DMS53 (cell line): ENCODE data around the gene TRANK1.
"Not testable (repeated sequence)": the region's sequence is repeated elsewhere in the genome, so short reads cannot be mapped to it uniquely, and the experiment has no call there.

ENCODE experiments used
- DNase-seq: peaks from one replicate; lab custom pipeline; 2025; lab: John Stamatoyannopoulos, UW

The TRANK1 gene

DNA sequence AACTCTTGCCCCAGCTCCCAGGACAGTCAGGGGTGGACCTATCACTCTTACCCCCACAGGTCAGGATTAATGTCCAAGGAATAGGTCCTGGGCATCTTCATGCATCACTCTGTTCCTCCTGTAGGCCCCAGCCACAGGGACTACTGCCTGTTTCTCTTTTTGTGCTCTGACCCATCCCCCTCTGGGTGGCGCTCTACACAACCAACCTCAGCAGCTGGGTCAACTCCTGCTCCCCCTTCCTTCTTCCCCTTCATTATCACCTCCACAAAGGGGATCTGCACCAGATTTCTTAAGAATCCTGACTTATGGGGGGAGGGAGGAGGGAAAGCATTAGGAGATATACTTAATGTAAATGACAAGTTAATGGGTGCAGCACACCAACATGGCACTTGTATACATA lies 12.2 kb upstream of the TRANK1 start:
- no peak for DNase-seq

GRCh38 chr3:36956155-36956554 lies 11.3 kb upstream of the TRANK1 start:
- DNase-seq = no peak

- no peak for DNase-seq
These were observed 9.7 kb upstream of the TRANK1 start for GRCh38 chr3:36954452-36955134.

DNA sequence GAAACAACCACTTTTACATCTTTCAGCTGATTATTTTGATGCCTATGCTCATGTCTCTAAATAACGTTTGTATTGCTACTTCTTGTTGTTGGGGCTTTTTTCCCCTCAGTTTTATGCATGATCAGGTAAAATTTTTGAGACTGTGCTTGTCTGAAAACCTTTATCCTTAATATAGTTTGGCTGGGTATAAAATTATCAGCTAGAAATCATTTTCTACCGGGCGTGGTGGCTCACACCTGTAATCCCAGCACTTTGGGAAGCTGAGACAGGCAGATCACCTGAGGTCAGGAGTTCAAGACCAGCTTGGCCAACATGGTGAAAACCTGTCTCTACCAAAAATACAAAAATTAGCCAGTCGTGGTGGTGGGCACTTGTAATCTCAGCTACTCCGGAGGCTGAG lies 3.0 kb upstream of the TRANK1 start:
- not testable (repeated sequence) for DNase-seq

DNA sequence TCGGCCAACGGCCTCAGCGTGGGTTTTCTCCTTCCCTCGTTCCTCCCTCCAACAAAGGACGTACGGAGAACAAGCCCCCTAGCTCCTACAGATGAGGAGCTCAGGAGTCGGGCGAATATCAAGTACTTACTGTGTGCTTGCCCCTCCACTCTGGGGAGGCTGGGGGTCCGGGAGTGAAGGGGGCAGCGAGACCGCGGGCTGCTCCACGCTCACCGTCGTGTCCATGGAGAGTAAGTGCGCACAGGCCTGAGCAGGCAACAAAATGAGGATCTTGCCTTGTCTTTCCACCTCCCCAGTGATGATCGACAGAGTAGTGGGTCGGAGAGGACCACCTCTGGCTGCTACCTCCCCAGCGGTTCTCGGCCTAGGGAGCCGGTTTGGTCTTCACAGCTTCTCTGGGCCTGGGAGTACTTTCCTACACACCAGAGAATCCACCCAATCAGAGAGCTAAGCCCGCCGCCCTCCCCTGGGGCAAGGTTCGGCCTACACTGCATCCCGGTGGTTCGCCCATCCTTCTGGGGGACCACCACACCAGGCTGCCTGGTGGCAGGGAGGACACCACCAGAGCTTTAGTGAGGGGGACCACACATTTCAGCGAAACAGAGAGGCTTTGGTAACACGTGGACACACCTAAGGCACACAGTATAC lies 603 bp upstream of the TRANK1 start:
- no peak for DNase-seq

DNA sequence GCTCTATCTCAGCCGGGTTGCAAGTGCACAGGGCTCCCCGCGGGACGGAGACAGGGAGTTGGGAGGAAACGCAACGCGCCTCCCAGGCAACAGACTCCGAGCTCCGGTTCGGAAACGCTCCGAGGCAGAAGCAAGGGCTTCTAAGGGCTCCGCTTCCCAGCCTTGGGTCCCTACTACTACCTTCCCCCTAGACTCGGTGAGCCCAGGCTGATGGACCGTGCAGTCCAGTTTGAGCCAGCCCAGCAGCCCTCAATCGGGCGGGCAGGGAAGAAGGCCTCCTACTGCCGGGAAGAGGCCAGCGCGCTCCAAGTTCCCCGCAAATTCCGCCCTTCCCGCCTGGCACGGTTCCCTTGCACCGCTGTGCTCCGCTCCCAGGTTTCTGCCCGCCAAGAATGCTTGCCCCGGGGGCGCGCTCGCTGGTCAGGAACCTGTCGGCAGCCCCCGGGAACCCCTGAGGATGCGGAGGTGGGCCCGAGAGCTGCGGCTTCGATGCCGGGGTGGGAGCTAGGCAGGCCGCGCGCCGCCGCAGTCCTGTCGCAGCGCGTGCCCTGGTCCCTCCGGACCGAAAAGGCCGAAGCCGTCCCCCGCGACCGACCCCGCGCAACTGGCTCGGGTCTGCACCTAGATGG lies 728 bp downstream of the TRANK1 start:
- peak; percentile 50 for DNase-seq

- peak; percentile 11 for DNase-seq
These were observed 1.3 kb downstream of the TRANK1 start for GRCh38 chr3:36943601-36944000.

DNA sequence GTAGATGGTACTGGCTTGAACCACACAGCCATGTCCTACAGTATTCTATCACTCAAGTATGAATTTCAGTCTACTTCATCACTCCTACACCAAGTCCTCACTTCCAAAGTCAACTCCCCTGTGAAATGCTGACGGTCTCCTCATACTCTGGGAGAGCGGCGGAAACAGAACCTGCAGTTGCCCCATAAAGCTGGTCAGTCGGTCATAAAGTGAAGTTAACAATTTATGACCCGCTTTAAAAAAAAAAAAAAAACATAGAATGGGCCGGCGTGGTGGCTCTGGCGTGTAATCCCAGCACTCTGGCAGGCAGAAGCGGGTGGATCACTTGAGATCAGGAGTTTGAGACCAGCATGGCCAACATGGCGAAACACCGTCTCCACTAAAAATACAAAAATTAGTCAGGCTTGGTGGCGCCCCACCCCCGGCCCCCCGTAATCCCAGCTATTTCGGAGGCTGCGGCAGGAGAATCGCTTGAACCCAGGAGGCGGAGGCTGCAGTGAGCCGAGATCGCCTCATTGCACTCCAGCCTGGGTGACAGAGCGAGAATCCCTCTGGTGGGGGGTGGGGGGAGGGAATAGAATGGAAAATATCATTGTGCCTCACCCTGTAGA lies 2.1 kb downstream of the TRANK1 start:
- DNase-seq = no peak

DNA sequence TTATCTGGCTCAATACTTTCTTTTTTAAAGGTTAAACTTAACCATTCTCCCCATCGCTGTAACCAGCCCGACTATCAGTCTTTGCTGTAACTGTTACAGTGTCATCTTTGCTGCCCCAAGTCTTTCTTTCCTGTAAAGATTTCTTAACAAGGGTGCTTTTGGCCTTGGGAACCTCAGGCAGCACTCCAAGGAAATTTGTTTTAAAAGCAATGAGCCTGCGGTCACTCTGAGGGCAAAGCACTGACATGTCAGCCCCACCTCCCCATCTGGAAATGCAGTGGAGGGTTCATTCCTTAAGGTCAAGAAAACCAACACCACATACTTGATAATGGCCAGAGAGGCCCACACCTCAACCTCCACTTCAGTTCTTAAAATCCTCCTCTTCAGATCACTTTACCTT lies 3.2 kb downstream of the TRANK1 start:
- DNase-seq = no peak

DNA sequence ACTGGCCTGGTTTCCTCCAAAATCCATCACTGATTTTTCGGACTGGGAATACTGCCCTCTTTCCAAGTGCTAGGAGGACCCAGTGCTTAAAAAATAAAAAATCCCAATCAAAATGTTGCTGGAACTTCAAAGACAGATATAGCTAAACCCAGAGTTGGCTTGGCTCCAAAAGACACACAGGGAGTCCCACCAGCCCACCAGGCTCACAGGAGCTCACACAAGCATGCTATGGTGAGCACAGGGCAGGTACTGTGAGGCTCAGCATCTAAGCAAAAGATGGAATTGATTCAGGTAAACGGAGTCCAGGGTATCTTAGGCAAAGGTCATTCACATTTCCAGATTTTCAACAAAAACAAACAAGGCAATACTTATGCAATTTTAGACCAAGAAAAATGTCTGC lies 3.7 kb downstream of the TRANK1 start:
- DNase-seq = no peak

GRCh38 chr3:36937492-36937891 lies 7.4 kb downstream of the TRANK1 start:
- DNase-seq = no peak

GRCh38 chr3:36933540-36934296 lies 11.1 kb downstream of the TRANK1 start:
- DNase-seq = no peak

DNA sequence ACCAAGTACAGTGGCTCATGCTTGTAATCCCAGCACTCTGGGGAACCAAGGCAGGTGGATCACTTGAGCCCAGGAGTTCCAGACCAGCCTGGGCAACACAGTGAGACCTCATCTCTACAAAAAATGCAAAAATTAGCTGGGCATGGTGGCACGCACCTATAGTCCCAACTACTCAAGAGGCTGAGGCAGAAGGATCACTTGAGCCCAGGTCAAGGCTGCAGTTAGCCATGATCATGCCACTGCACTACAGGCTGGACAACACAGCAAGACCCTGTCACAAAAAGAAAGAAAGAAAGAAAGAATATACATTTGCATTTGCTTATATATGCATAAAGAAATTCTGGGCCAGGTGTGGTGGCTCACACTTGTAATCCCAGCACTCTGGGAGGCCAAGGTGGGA lies 13.4 kb downstream of the TRANK1 start:
- not testable (repeated sequence) for DNase-seq

GRCh38 chr3:36928220-36928619 lies 16.6 kb downstream of the TRANK1 start:
- no peak for DNase-seq

- no peak for DNase-seq
These were observed 18.5 kb downstream of the TRANK1 start for GRCh38 chr3:36926292-36926897.

- DNase-seq = no peak
These were observed 19.9 kb downstream of the TRANK1 start for GRCh38 chr3:36924744-36925521.

GRCh38 chr3:36923981-36924743 lies 20.7 kb downstream of the TRANK1 start:
- DNase-seq = no peak

- DNase-seq = no peak
These were observed 21.3 kb downstream of the TRANK1 start for GRCh38 chr3:36923523-36923943.

GRCh38 chr3:36920884-36921567 lies 23.8 kb downstream of the TRANK1 start:
- peak; percentile 19 for DNase-seq
